CD4-positive, alpha-beta T cell treated with Interleukin-4 for 4 hours (primary cell): ENCODE data around the gene SEL1L.
"Not testable (repeated sequence)": the region's sequence is repeated elsewhere in the genome, so short reads cannot be mapped to it uniquely, and the experiment has no call there.

Experiments used
- DNase-seq: peaks from one replicate; pipeline ENCODE4 v3.0.0-alpha.2; 2020

SEL1L gene

DNA sequence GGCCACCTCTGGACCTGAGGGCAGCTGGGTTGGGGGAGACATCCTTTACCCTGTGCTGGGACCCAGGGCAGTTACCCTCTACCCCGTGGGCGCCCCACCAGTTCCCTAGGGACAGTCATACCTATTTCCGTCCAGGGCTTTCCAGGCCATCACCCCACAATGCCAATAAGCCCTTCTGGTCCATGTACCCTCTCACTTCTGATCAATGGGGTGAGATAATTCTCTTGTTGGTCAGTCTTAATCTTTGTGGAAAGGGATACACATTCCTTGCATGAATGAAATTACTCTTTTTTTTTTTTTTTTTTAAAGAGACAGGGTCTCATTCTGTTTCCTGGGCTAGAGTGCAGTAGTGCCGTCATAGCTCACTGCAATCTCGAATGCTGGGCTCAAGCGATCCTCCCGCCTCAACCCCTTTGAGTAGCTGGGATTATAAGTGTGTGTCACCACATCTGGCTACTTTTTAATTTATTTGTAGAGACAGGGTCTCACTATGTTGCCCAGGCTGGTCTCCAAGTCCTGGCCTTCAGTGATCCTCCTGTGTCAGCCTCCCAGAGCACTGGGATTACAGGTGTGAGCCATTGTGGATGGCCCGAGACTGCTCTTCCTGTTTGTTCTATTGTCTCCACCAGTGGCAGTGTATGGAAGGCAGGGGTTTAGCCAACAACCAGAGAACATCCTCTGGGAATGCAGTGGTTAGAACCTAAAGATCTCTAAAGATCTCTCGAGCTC is 87.2 kb downstream of the SEL1L start:
- no peak for DNase-seq

DNA sequence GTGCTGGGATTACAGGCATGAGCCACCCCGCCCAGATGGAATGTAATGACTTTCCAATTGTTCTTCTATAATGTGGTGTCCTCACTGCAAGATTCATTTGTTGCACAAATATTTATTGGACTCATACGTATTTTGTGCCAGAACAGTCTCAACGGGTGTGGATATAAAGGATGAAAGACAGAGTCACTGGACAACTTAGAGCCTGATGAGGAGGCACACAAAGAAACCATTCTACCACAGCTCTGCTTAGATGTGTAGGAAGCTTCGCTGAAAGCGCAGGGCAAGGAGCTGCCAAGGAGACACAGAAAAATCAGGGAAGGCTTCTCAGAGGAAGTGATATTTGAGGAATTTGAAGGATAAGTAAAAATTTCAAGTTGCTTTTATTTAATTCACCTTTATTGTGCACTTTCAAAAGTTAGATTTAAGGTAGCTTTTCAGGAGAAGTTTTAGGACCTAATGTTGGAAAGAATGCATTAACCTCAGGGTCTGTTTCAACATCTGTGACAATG is 92.0 kb downstream of the SEL1L start:
- no peak for DNase-seq

DNA sequence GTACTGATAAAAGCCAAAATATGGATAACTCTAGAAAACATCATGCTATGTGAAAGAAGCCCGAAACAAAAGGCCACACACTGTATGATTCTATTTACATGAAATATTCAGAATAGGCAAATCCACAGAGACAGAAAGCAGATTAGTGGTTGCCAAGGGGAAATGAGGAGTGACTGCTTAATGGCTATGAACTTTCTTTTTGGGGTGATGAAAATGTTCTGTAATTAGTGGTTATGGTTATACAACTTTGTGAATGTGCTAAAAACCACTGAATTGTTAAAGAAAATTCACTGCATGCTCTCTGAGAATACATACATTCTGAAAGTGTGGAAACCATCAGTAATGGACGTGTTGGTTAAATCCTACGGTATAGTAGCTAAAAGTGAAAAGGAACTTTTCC is 93.6 kb downstream of the SEL1L start:
- no peak for DNase-seq

DNA sequence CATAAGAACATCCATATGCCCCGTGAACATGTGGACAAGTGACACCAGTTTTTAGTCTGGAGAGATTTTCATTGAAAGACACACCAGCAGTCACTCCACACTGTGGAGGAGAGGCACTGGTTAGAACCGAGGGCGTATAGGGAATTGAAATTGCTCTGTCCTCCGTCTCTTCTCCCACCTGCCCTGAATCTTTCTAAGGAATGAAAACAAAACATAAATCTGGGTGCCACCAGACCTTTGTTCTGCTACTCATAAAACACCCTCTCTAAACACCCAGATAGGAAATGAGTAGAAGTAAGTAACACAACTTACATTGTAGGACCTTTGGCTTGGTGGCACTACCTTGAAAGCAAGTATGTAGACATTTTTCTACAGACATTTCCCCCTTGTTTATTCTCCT is 96.4 kb downstream of the SEL1L start:
- DNase-seq: no peak

DNA sequence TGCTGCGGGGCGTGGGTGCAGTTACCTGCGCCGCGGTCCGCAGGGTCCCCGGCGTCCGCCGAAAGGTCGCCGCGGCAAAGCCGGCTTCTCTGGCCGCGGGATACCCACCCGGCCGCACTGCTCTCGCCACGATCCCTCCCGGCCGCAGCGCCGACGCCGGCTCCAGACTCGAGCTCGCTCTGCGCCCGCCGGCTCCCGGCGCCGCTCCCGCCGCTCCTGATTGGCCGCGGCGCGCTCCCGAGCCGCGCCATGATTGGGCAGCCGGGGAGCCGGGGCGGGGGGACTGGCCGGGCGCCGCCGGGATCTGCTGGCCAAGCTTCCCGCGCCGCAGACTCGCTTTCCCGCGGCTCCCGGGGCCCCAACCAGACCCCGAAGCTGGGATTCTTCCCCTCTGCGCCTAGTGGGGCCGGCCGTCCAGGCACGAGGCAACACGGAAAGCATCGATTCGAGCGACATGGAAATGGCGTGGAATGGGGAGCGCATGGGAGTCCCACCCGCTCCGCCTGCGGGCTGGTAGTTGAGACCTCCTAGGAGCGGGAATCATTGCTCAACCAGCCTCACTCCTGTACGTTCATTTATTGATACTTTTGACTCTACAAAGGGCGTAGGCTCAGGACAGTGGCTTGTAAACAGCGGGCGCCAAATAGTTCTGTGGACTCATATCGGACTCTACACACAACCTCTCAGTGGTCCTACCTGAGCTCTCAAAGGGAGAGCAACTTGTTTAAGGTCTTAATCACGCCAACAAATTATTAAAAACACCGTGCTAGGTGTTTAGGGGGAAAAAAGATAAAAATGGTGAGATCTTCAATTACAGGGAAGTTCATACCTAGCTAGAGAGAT is 97.1 kb downstream of the SEL1L start:
- no peak for DNase-seq

DNA sequence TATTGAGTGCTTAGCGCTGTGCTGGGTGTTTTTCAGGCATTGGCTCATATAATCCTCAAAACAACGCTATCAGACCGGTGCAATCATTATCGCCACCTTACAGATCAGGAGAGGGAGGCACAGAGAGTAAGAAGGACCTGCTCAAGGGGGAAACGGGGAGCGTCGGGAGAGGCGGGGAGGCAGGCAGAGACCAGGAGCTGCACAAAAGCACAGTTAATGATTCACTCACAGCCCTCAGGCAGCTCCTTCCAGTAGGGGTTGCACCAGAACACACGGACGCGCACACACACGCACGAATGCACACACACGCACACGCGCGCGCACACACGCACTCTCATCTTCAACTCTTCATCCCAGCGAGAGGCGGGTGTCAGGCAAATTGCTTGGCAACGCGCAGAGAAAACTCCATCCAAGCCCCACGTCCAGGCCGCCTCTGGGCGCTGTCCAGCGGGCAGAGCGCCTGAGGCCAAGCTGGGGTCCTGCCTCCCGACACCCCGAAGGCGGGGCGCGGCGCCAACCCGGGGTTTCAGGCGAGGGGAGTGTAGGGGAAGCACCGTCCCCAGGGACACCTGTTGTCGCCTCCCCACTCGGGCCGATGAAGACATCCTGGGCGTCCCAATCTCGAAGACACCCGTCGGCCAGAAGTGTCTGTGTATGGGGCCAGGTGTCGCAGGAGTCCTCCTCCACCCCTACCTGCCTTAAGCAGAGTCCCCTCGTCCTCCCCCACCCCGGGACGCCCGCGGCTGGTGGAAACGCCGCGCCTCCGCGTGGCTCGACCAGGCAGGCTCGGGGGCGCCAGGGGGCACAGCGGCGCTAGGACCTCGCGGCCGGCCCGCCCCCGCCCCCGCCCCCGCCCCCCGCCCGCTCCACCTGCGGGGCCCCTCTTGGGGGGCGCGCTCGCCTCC is 98.0 kb downstream of the SEL1L start:
- DNase-seq: no peak

DNA sequence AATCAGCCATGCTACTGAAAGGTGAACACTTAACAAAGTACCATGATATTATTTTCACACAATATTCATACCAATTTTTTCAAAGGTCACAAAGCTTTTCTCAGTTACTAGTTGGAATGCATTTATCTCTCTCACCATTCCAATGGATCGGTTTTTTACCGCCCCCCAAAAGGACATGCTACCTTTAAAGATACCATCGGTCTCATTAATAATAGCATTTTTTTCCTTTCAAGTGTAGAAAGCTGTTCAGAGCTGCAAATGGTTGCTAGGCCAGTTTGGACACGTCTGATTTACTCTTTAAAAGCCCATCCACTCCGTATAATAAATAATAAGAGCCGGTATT is 98.6 kb downstream of the SEL1L start:
- DNase-seq: no peak

DNA sequence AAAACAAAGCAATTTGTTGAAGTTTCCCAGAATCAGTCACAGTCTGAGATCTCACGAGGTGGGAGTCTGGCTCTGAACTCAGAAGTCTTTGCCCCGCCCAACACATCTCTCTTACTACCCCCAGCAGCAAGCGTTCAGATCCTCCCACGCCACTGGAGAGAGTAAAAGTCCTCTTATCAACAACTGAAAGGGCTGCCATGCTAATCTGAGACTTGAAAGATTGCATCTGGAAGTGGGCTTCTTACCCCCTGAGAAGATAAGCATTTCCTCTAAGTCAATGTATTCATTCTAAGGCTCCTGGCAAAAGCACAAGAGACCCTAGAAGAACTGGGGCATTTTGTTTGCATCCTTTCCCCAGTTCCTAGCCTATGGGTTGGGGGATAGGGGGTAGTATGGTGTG is 99.4 kb downstream of the SEL1L start:
- DNase-seq: no peak

DNA sequence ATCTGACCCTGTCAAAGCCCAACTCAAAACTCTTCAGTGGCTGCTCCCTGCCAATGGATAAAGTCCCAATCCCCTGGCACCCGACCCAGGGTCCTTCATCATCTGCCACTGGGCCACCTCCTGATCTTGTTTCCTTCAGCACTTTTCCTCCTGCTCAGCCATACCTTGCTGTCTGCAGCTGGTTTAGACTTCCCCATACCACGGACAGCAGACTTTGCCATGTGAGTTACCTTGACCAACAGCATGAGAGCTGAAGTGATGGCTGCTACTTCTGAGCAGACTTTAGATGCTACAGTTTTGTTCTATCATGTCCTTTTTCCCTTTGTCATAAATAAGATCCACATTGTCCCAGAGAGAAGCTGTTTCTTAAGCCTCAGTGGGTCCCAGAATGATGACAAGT is 100.3 kb downstream of the SEL1L start:
- no peak for DNase-seq

DNA sequence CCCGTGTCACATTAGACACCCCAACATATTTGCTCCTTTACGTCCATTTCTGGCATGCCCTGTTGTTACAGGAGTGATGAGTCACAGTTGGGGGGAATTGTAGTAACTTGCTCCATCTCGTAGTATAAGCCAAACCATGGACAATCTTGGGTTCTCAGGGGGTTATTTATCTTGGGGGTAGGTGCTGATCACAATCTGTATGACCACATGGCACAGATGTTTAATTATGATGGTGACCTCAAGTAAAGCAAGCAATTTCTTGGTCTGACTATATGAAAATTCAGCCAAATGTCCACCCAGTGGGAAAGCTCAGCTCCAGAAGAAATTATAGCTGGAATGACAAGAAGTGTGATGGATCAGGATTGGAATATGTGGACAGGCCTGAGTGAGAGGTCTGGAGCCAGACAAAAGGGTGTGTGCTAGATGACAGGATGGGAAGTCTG is 101.4 kb downstream of the SEL1L start:
- no peak for DNase-seq

DNA sequence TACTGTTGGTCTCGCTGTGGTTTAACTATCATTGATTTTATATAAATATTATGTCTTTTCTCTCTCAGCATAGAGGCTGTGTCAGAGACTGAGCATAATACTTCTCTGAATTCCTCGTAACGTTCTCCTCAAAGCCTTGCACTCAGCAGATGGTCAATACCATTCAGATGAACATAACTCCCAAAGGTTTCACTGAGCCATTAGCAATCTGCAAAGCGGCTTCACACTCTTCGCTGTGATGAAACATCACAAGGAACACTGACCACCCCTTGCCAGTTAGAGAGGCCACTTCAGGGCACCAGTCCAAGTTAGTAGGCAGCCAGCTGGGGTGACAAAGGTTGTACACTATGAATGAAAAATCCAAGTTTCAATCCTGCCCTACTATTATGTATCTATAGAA is 103.4 kb downstream of the SEL1L start:
- no peak for DNase-seq

DNA sequence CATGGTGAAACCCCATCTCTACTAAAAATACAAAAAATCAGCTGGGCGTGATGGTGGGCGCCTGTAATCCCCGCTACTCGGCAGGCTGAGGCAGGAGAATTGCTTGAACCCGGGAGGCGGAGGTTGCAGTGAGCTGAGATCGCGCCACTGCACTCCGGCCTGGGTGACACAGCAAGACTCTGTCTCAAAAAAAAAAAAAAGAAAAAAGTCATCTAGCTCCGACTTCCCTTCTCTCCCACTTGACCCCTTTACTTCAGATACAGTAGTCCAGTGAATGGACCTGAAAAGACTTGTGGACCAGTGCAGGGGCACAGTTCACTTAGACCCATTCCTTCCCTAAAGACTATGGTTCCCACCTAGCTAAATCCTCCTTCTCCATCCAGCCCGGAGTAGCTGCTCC is 103.9 kb downstream of the SEL1L start:
- DNase-seq: not testable (repeated sequence)

DNA sequence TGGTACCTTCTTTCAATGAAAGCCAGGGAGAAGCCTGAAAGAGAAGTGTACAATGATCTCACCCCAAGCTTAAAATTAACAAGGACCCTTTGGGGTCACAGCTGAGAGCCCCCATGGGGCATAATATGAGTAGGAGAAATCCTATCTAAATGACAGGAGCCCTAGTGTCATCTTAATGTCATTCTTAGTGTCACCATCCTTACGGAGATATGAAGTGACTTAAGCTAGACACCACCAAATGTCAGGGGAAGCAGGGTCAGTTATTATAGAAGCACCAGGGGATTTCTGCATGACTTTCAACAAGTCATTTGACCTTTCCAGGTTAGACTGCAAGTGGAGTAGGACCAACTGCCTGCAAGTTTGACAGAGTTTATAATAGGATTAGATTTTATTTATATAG is 104.6 kb downstream of the SEL1L start:
- no peak for DNase-seq

DNA sequence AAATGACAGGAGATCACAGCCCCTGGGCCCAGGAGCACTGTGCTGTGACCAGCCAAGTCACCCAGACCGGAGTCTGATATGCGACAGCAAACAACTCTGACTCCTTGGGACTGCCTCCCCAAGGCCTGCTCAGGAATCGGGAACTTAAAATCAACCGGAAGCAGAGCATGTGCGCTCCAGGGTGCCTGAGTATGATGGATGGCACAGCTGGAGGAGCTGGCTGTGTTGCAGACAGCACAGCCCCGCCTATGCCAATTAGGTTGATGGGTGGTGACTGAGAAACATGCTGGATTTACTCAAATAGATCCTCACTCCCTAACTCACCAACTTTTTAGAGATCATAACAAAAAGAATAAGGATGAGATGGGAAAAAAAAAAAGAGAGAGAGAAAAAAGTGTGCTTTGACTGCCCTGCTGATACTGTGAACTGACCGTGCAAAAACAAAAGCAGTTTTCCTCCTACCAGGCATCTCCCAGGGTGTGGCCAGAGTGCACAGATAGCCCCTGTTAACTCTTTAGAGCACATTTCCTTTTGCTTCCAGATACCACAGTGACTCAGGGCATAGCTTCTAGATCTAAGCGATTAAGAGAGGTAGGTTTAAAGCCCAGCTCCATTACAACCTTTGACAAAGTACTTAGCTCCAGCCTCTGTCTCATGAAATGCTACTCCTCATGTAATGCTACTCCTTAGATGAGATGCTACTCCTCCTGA is 106.2 kb downstream of the SEL1L start:
- no peak for DNase-seq

DNA sequence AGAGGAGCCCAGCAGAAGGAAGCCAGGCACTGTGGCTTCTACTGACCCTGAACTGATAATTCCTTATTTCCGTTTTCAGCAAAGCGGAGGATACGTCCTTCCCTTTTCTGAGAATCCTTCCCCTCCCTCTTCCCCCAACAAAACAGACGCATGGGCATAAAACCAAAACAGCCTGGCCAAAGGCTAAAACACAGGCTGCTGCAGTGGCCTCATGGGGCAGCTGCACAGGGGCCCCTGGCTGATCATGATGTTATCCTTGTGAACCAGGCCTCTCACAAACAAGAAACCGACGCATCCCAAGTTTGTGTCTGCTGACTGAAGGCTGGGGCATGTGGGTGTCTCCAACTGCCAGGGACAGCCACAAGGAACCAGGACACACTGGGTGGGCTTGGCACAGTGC is 110.1 kb downstream of the SEL1L start:
- no peak for DNase-seq
